ENCODE measurements around the gene MOCS3. TPM values are rescaled to one million over a fixed set of nuclear protein-coding genes. Genes with fewer than 3 reads are reported as not detected.

MOCS3 gene
- polyA plus RNA-seq, 3 donors = 0.48 to 1.9 (median 1.9) TPM

DNA sequence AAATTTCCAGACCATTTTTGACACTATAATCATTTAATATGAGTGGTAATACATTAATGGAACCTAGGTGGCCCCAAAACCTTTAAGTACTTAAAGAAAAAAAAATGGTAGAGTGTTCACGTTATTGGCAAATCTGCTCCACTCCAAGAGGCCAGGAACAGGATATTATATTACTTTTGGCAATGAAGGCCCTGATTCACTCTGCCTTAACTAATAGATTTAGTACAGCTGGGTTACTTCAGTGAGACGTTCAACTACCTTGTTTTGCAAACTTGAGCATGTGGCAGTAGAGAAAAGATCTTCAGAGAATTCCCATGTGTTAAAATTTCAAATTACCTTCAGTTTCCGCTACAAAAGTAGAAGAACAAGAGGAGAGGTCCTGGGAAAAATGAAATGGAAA is 40.2 kb upstream of the MOCS3 start:
- Mint-ChIP-seq H3K9me3 (no peaks in the 10 kb centered on the region), H3K4me3 (no peak overlapping the region), H3K27me3 (ENCODE audit: low read depth in 3 of 3) (no peaks in the 10 kb centered on the region), H3K4me1 (peaks cover 41% of the 10 kb centered on the region), H3K36me3 (peaks cover 14 to 30% of the 10 kb centered on the region in 2 donors), H3K27ac (peak overlapping the region in 2 of 7 donors; percentile 0 to 18)
- WGBS (ENCODE audit: insufficient coverage) = no CpG with 5 or more reads among the region's 3 CpGs
- DNase-seq = no peak
- intact Hi-C loops (cut with micrococcal nuclease) = no loop called here
- Histone ChIP-seq H3K36me3 (replicated peaks in 1 of 2; ENCODE audit: control insufficient read depth in 1 of 2, insufficient read depth in 2 of 2, low read length in 2 of 2) (peaks cover 8 to 10% of the 10 kb centered on the region in 2 donors), H4K20me1 (ENCODE audit: insufficient read depth, low read length) (peaks cover 100% of the 10 kb centered on the region), H3K27ac (ENCODE audit: low read depth in 1 of 2, low read length in 2 of 2) (peak overlapping the region in 1 of 2 donors; percentile 37), H3K27me3 (ENCODE audit: control insufficient read depth in 2 of 2, insufficient read depth in 2 of 2, low read length in 2 of 2) (no peaks in the 10 kb centered on the region), H3K4me2 (replicated peaks; ENCODE audit: extremely low read depth, low read length, poor library complexity, severe bottlenecking) (no peak overlapping the region), H3K9ac (ENCODE audit: insufficient read depth, low read length, poor library complexity, severe bottlenecking) (no peak overlapping the region), H3K9me3 (replicated peaks in 1 of 2; ENCODE audit: control insufficient read depth in 1 of 2, insufficient read depth in 1 of 2, low read length in 2 of 2) (no peaks in the 10 kb centered on the region), H2AFZ (ENCODE audit: insufficient read depth, low read depth, low read length, poor library complexity, severe bottlenecking) (no peak overlapping the region), H3K4me1 (ENCODE audit: control insufficient read depth in 1 of 2, insufficient read depth in 2 of 2, low read length in 2 of 2) (peaks cover 0 to 4% of the 10 kb centered on the region in 2 donors), H3K4me3 (replicated peaks in 1 of 3; ENCODE audit: low read depth in 2 of 3, low read length in 3 of 3) (no peak overlapping the region), H3K79me2 (ENCODE audit: insufficient read depth, low read length) (peaks cover 100% of the 10 kb centered on the region)
- TF ChIP-seq CTCF (IDR thresholded peaks at IDR 0.05) = no peak

- TF ChIP-seq CTCF (IDR thresholded peaks at IDR 0.05) = no peak
- peaks cover 100% of the 10 kb centered on the region for H4K20me1 ChIP-seq (ENCODE audit: insufficient read depth, low read length)
- intact Hi-C loops (cut with micrococcal nuclease) = no loop called here
- peaks cover 8 to 17% of the 10 kb centered on the region in 2 donors for H3K36me3 ChIP-seq (replicated peaks in 1 of 2; ENCODE audit: control insufficient read depth in 1 of 2, insufficient read depth in 2 of 2, low read length in 2 of 2)
- no peaks in the 10 kb centered on the region for H3K9me3 ChIP-seq (replicated peaks in 1 of 2; ENCODE audit: control insufficient read depth in 1 of 2, insufficient read depth in 1 of 2, low read length in 2 of 2)
- Mint-ChIP-seq H3K27me3 (ENCODE audit: low read depth in 3 of 3) (no peaks in the 10 kb centered on the region), H3K27ac (peak overlapping the region in 4 of 7 donors; percentile 51 to 74 (median 69)), H3K36me3 (peaks cover 15 to 31% of the 10 kb centered on the region in 2 donors), H3K4me3 (no peak overlapping the region), H3K9me3 (no peaks in the 10 kb centered on the region), H3K4me1 (peaks cover 39% of the 10 kb centered on the region)
- H3K4me2 ChIP-seq (replicated peaks; ENCODE audit: extremely low read depth, low read length, poor library complexity, severe bottlenecking) = no peak overlapping the region
- H3K4me1 ChIP-seq (ENCODE audit: control insufficient read depth in 1 of 2, insufficient read depth in 2 of 2, low read length in 2 of 2) = peaks cover 0 to 4% of the 10 kb centered on the region in 2 donors
- H3K9ac ChIP-seq (ENCODE audit: insufficient read depth, low read length, poor library complexity, severe bottlenecking) = no peak overlapping the region
- no peak overlapping the region for H2AFZ ChIP-seq (ENCODE audit: insufficient read depth, low read depth, low read length, poor library complexity, severe bottlenecking)
- 85% methylated on average over 5 of the region's 6 CpGs for WGBS (ENCODE audit: insufficient coverage)
- peaks cover 100% of the 10 kb centered on the region for H3K79me2 ChIP-seq (ENCODE audit: insufficient read depth, low read length)
- no peak overlapping the region for H3K4me3 ChIP-seq (replicated peaks in 1 of 3; ENCODE audit: low read depth in 2 of 3, low read length in 3 of 3)
- no peak overlapping the region for H3K27ac ChIP-seq (ENCODE audit: low read depth in 1 of 2, low read length in 2 of 2)
- DNase-seq = peak in 1 of 3 donors; percentile 7
- H3K27me3 ChIP-seq (ENCODE audit: control insufficient read depth in 2 of 2, insufficient read depth in 2 of 2, low read length in 2 of 2) = no peaks in the 10 kb centered on the region
Observed at GRCh38 chr20:50919567-50919966, 39.1 kb upstream of the MOCS3 start.
